WTC11 (cell line): ENCODE results near the gene MCOLN1. TPM values are rescaled to one million over a fixed set of nuclear protein-coding genes. Genes with fewer than 3 reads are reported as not detected.

ENCODE experiments used
- ATAC-seq: fragments of 200-7000 bp; cut with Tn5 transposase; 2 replicates; pipeline ENCODE4 v1.10.0; 2021; ENCODE audit warnings: mild to moderate bottlenecking, moderate library complexity
- CTCF ChIA-PET: fragments of 300-600 bp; sonication (Branson Sonifier 250); formaldehyde crosslinking; loops from one replicate; lab custom pipeline; 2021; ENCODE audit warnings: antibody characterized with exemption; lab: Charles Lee
- POLR2A ChIA-PET: fragments of 350-600 bp; sonication (Branson Sonifier 250); formaldehyde crosslinking; loops from one replicate; lab custom pipeline; 2021; ENCODE audit warnings: antibody characterized with exemption; lab: Charles Lee
- DNase-seq: peaks from one replicate; pipeline ENCODE4 v3.0.0; 2021; ENCODE audit warnings: low spot score
- H3K27ac Mint-ChIP-seq: 2 replicates; pipeline ENCODE4 v1.8.0; 2021; ENCODE audit warnings: mixed read lengths
- H3K27me3 Mint-ChIP-seq: 2 replicates; pipeline ENCODE4 v1.8.0; 2021; ENCODE audit warnings: low read depth, mild to moderate bottlenecking, moderate library complexity, mixed read lengths
- H3K36me3 Mint-ChIP-seq: 2 replicates; pipeline ENCODE4 v1.8.0; 2021; ENCODE audit warnings: mixed read lengths
- H3K4me1 Mint-ChIP-seq: 2 replicates; pipeline ENCODE4 v1.8.0; 2022; ENCODE audit warnings: mixed read lengths
- H3K4me3 Mint-ChIP-seq: 2 replicates; pipeline ENCODE4 v1.8.0; 2021; ENCODE audit warnings: mild to moderate bottlenecking, moderate library complexity, mixed read lengths
- H3K9me3 Mint-ChIP-seq: 2 replicates; pipeline ENCODE4 v1.8.0; 2021; ENCODE audit warnings: mixed read lengths
- ARID4B ChIP-seq: sonication (generic); formaldehyde crosslinking; IDR thresholded peaks from 2 replicates; pipeline ENCODE4 v1.8.0; 2023; ENCODE audit warnings: missing genetic modification reagents, mild to moderate bottlenecking, borderline replicate concordance
- CBFB ChIP-seq: sonication (generic); formaldehyde crosslinking; IDR thresholded peaks from 2 replicates; pipeline ENCODE4 v1.8.1; 2022; ENCODE audit warnings: mild to moderate bottlenecking, low read depth, missing genetic modification reagents
- CREB1 ChIP-seq: sonication (generic); formaldehyde crosslinking; IDR thresholded peaks from 2 replicates; pipeline ENCODE4 v1.8.0; 2023; ENCODE audit warnings: mild to moderate bottlenecking, missing genetic modification reagents
- E2F4 ChIP-seq: sonication (generic); formaldehyde crosslinking; IDR thresholded peaks from 2 replicates; pipeline ENCODE4 v1.8.1; 2022; ENCODE audit warnings: low read depth, mild to moderate bottlenecking, moderate library complexity, missing genetic modification reagents, borderline replicate concordance
- FOXP1 ChIP-seq: sonication (generic); formaldehyde crosslinking; IDR thresholded peaks from 2 replicates; pipeline ENCODE4 v1.8.0; 2022; ENCODE audit warnings: missing genetic modification reagents, mild to moderate bottlenecking, moderate library complexity, borderline replicate concordance
- FOXP4 ChIP-seq: sonication (generic); formaldehyde crosslinking; IDR thresholded peaks from 2 replicates; pipeline ENCODE4 v1.8.0; 2022; ENCODE audit warnings: mild to moderate bottlenecking, missing genetic modification reagents
- GTF2I ChIP-seq: fragments of 250-450 bp; sonication (Bioruptor Pico); conservative IDR thresholded peaks from 2 replicates; pipeline ENCODE4 v1.4.0; 2021; ENCODE audit warnings: mild to moderate bottlenecking
- HMGA2 ChIP-seq: fragments of 250-450 bp; sonication (Bioruptor Pico); IDR thresholded peaks from 2 replicates; pipeline ENCODE4 v1.4.0; 2021; ENCODE audit warnings: mild to moderate bottlenecking, moderate library complexity
- NR3C1 ChIP-seq: sonication (generic); formaldehyde crosslinking; conservative IDR thresholded peaks from 2 replicates; pipeline ENCODE4 v1.8.1; 2023; ENCODE audit warnings: low read depth, mild to moderate bottlenecking, missing genetic modification reagents
- OVOL2 ChIP-seq: fragments of 250-450 bp; sonication (Bioruptor Pico); IDR thresholded peaks from 2 replicates; pipeline ENCODE4 v1.9.0; 2021; ENCODE audit warnings: mild to moderate bottlenecking, borderline replicate concordance
- SP1 ChIP-seq: sonication (generic); formaldehyde crosslinking; conservative IDR thresholded peaks from 2 replicates; pipeline ENCODE4 v1.8.1; 2022; ENCODE audit warnings: missing genetic modification reagents
- STAT6 ChIP-seq: sonication (generic); formaldehyde crosslinking; conservative IDR thresholded peaks from 2 replicates; pipeline ENCODE4 v1.8.1; 2023; ENCODE audit warnings: mild to moderate bottlenecking, low read depth, missing genetic modification reagents, moderate library complexity
- TEAD4 ChIP-seq: sonication (generic); formaldehyde crosslinking; IDR thresholded peaks from 2 replicates; pipeline ENCODE4 v1.8.0; 2022; ENCODE audit warnings: mild to moderate bottlenecking, missing genetic modification reagents
- ZBTB21 ChIP-seq: sonication (generic); formaldehyde crosslinking; IDR thresholded peaks from 2 replicates; pipeline ENCODE4 v1.8.1; 2023; ENCODE audit warnings: mild to moderate bottlenecking, missing genetic modification reagents, borderline replicate concordance
- ZNF423 ChIP-seq: fragments of 250-450 bp; sonication (Bioruptor Pico); IDR thresholded peaks from 2 replicates; pipeline ENCODE4 v2.1.2; 2022; ENCODE audit warnings: mild to moderate bottlenecking, moderate library complexity
- total RNA-seq: library from RNA; stranded (reverse); gene quantifications from 3 replicates; pipeline ENCODE4 v1.2.3, GENCODE V29; 2021
- TF ChIP-seq, protein P1 (sequence below): sonication (generic); formaldehyde crosslinking; IDR thresholded peaks from 2 replicates; pipeline ENCODE4 v1.8.1; 2023; ENCODE audit warnings: mild to moderate bottlenecking, missing genetic modification reagents, moderate library complexity
- TF ChIP-seq, protein P2 (sequence below): fragments of 250-450 bp; sonication (Bioruptor Pico); conservative IDR thresholded peaks from 2 replicates; pipeline ENCODE4 v1.9.0; 2021; ENCODE audit warnings: mild to moderate bottlenecking
- TF ChIP-seq, protein P3 (sequence below): sonication (generic); formaldehyde crosslinking; IDR thresholded peaks from 2 replicates; pipeline ENCODE4 v1.8.1; 2023; ENCODE audit warnings: mild to moderate bottlenecking, missing genetic modification reagents, borderline replicate concordance

The MCOLN1 gene
- total RNA-seq, 1 experiment from 2014 or later = 19.7 TPM

DNA sequence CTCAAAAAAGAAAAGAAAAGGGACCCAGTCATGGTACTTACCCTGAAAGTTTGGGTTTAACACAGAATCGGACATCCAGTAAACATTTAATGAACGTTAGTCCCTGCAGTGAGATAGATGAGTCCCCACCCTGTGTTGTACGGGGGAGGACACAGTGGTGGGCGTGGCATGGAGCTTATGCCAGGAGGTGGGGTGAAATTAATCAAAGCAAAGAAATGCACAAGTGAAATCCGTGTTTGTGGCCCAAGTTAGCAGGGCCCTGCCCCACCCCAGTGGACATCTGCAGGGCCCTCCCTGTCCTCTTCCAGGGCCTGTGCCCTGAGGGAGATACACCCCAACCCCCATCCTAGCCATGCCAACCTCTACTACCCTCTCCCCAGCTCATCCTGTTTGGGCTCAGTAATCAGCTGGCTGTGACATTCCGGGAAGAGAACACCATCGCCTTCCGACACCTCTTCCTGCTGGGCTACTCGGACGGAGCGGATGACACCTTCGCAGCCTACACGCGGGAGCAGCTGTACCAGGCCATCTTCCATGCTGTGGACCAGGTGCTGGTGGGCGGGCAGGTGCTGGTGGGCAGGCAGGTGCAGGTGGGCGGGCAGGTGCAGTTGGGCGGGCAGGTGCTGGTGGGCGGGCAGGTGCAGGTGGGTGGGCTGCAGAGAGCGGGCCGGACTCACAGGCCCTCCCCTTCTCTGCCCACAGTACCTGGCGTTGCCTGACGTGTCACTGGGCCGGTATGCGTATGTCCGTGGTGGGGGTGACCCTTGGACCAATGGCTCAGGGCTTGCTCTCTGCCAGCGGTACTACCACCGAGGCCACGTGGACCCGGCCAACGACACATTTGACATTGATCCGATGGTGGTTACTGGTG is 3.9 kb downstream of the MCOLN1 start:
- H3K36me3 Mint-ChIP-seq = peaks cover 2% of the 10 kb centered on the region; the same call in 1 of the 2 replicates
- ChIA-PET POLR2A (interaction anchor here (0.7 kb wide), 1 partner anchor 1909 kb away, joined by 8 read pairs; the partner anchor contains the start of gene ZNF266), CTCF (no interaction called here)
- H3K4me1 Mint-ChIP-seq = peaks cover 9% of the 10 kb centered on the region; the same call in 1 of the 2 replicates
- no peaks in the 10 kb centered on the region for H3K9me3 Mint-ChIP-seq
- H3K27ac Mint-ChIP-seq = no peak overlapping the region
- H3K4me3 Mint-ChIP-seq = no peak overlapping the region
- H3K27me3 Mint-ChIP-seq = no peaks in the 10 kb centered on the region; the same call in 1 of the 2 replicates
- no peak for DNase-seq
- no peak for ATAC-seq
- TF ChIP-seq HMGA2 (CRISPR knock-in tag) (no peak), OVOL2 (CRISPR knock-in tag) (no peak), TEAD4 (no peak), ZBTB21 (CRISPR knock-in tag) (no peak), E2F4 (CRISPR knock-in tag) (no peak), SP1 (CRISPR knock-in tag) (no peak), CREB1 (CRISPR knock-in tag) (no peak), GTF2I (no peak), NR3C1 (no peak), ARID4B (CRISPR knock-in tag) (no peak), FOXP1 (no peak), STAT6 (CRISPR knock-in tag) (no peak), FOXP4 (CRISPR knock-in tag) (no peak), CBFB (no peak), ZNF423 (CRISPR knock-in tag) (no peak)
- TF ChIP-seq, protein P1, sequence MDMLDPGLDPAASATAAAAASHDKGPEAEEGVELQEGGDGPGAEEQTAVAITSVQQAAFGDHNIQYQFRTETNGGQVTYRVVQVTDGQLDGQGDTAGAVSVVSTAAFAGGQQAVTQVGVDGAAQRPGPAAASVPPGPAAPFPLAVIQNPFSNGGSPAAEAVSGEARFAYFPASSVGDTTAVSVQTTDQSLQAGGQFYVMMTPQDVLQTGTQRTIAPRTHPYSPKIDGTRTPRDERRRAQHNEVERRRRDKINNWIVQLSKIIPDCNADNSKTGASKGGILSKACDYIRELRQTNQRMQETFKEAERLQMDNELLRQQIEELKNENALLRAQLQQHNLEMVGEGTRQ (CRISPR knock-in tag) = no peak
- TF ChIP-seq, protein P2, sequence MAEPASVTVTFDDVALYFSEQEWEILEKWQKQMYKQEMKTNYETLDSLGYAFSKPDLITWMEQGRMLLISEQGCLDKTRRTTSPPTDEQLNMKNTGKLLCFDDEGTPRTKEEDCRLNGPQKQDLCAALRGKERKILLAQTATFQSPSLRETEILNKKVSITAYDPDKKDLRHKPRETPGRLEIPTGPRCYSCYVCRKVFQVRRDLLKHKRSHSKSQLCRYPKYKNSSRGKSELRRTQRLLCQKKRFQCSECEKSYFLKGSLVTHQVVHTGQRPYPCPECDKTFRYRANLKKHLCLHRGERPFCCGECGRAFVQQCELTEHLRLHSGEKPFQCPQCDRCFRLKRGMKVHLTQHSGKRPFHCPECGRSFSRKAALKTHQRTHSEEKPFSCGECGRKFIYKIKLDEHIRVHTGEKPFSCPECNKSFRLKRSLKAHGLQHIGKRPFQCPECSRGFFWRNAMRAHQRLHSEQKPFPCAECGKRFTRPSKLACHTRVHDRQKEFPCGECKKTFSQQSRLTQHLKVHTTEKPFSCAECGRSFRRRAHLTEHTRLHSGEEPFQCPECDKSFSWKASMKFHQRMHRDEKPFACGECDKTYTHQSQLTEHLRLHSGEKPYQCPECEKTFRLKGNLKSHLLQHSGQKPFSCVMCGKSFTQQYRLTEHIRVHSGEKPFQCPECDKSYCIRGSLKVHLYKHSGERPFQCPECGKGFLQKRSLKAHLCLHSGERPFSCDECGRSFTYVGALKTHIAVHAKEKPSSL (CRISPR knock-in tag) = no peak
- TF ChIP-seq, protein P3, sequence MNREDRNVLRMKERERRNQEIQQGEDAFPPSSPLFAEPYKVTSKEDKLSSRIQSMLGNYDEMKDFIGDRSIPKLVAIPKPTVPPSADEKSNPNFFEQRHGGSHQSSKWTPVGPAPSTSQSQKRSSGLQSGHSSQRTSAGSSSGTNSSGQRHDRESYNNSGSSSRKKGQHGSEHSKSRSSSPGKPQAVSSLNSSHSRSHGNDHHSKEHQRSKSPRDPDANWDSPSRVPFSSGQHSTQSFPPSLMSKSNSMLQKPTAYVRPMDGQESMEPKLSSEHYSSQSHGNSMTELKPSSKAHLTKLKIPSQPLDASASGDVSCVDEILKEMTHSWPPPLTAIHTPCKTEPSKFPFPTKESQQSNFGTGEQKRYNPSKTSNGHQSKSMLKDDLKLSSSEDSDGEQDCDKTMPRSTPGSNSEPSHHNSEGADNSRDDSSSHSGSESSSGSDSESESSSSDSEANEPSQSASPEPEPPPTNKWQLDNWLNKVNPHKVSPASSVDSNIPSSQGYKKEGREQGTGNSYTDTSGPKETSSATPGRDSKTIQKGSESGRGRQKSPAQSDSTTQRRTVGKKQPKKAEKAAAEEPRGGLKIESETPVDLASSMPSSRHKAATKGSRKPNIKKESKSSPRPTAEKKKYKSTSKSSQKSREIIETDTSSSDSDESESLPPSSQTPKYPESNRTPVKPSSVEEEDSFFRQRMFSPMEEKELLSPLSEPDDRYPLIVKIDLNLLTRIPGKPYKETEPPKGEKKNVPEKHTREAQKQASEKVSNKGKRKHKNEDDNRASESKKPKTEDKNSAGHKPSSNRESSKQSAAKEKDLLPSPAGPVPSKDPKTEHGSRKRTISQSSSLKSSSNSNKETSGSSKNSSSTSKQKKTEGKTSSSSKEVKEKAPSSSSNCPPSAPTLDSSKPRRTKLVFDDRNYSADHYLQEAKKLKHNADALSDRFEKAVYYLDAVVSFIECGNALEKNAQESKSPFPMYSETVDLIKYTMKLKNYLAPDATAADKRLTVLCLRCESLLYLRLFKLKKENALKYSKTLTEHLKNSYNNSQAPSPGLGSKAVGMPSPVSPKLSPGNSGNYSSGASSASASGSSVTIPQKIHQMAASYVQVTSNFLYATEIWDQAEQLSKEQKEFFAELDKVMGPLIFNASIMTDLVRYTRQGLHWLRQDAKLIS (CRISPR knock-in tag) = no peak
